ENCODE measurements around the gene KIDINS220.

The KIDINS220 gene

GRCh38 chr2:8836971-8837794 lies at the start of gene KIDINS220:
KIDINS220 (minus strand) TSS chr2:8837613; CDS start chr2:8827093, 10,520 bp downstream.
- DNase-seq = peak; percentile 92

DNA sequence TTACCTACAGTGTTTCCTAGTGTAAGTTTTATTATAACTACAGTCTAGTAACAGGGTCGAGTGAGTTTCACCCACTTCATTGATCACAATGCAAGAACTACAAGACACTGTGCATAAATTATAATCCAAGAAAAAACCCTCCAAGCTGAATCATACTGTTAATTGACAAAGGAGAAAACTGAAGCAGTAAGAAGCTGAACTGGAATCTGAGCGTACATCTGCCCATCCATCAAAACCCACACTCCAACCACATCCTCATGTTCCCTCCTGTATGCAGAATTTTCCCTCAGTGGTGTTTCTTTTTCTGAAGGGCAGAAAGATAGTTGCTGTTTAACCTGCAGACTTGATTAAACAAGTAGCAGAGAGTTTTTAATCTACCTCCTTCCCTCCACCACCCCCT lies 49.5 kb upstream of the KIDINS220 start:
- no peak for DNase-seq

GRCh38 chr2:8886202-8886518 lies 48.7 kb upstream of the KIDINS220 start:
- no peak for DNase-seq

- DNase-seq = no peak
Observed at GRCh38 chr2:8885449-8886201, 48.2 kb upstream of the KIDINS220 start.

DNA sequence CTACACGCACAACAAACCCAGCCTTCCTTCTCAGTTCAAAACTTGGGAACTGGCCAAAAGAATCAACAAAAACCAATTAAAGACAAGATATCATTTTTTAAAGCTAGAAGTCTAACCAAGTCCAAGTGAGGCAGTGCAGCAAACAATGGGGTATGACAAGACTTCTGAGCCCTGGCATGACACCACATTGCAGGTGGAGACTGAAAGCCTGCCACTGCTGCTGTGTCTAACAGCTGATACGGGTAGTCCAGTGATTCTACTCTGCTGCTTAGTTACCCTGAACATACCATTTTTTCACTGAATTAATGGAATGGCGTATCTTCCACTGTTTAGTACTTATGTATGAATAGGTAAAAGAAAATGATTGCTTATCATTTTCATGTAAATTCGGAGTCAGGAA lies 47.4 kb upstream of the KIDINS220 start:
- no peak for DNase-seq

- DNase-seq = peak; percentile 17
Observed at GRCh38 chr2:8882094-8882493, 44.7 kb upstream of the KIDINS220 start.

GRCh38 chr2:8877894-8878293 lies 40.5 kb upstream of the KIDINS220 start:
- no peak for DNase-seq

- DNase-seq = no peak
Observed at GRCh38 chr2:8877332-8877731, 39.9 kb upstream of the KIDINS220 start.

- DNase-seq = no peak
Observed at GRCh38 chr2:8876628-8877027, 39.2 kb upstream of the KIDINS220 start.

GRCh38 chr2:8872821-8873432 lies 35.5 kb upstream of the KIDINS220 start:
- DNase-seq = no peak

DNA sequence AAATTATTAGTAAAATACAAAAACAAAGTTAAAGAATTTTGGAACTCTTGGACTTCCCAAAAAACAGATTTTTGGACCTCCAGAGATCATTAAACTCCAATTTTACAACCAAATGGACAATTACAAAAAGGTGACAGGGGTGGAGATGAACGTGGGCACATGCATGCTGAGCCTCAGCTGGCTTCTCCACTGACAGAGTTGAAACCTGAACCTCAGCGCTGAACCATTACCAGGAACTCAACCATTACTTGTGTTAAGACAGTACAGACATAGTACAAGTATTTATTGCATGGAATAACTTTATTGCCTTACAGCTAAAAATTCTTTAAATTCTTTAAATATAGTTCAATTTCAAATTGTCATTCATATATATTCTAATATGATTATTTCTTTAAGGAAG lies 33.0 kb upstream of the KIDINS220 start:
- no peak for DNase-seq

DNA sequence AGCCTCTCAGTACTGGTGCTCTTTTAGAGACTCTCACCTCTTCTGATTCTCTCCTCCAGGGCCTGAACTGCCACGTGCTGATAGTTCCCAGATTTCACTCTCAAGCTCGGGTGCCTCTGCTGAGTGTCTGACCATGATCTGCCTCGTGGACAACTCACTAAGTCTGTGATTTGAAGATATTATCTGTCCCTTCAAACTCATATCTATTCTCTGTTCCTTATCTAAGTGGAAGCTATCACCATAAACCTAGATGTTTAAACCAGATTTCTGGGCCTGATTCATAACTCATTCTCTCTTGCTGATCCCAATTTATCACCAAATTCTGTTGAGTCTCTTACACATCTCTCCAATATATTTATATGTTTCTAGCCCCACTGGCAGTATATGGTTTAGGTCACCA lies 29.9 kb upstream of the KIDINS220 start:
- DNase-seq = no peak

DNA sequence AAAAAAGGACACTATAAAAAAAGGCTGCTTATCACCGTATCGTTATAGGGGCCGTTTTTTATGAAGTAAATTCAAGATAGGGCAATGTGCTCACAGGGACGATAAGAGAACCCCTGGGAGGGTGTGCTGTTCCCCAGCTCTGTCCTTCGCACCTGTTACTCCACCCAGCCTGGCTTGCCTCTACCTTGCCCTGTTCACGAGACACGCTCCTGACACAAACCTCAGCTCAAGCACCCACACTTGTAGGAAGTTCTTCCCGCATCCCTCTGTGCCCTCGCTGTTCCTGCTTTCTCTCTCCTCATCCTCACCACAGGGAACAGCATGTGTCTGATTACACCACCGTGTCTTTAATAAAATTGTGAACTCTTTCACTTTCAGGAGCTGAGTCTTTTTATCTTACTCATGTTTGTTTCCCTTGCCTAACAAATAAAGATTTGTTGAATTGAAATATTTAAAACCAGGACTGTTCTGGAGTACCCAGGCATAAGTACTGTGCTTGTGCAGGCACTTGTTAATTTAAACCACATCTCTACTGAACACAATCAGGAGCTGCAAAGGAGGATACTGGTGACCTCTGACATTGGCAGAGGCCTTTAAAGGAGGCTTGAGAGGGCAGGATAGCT lies 26.0 kb upstream of the KIDINS220 start:
- DNase-seq = no peak

DNA sequence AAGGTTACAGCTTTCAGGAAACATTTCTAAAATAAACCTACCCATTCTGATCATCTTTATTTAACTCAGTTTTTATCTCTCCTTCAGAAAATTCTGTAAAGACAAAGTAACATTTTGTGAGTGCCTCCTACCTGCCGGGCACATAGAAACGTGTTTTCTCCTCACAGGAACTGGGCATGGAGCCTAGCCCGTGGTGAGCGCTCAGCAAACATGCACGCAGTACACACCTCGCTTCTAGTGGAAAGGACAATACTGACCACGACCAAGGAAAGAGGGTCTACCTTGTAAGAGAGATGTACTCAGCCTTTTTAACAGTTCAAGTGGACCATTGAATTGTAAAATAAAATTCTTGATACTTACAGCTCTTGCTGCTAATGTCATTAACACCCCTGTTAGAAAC lies 24.8 kb upstream of the KIDINS220 start:
- DNase-seq = no peak

GRCh38 chr2:8861797-8862196 lies 24.4 kb upstream of the KIDINS220 start:
- no peak for DNase-seq

DNA sequence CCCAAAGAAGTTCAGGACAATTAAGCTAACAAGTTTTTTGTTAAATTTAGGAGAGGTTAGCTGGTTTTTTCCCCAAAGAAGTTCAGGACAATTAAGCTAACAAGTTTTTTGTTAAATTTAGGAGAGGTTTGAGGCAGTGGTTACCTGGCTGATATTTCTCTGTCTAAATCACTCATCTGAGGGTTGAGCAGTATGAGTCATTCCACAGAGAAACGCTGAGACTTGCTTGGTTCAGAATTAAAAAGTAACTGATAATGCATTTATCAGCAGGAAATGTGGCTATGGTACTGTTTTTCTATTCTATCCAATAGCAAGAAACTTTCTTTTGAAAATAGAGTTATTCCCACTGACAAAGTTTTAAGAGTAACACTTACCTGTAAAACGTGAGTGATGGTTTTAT lies 22.8 kb upstream of the KIDINS220 start:
- no peak for DNase-seq

DNA sequence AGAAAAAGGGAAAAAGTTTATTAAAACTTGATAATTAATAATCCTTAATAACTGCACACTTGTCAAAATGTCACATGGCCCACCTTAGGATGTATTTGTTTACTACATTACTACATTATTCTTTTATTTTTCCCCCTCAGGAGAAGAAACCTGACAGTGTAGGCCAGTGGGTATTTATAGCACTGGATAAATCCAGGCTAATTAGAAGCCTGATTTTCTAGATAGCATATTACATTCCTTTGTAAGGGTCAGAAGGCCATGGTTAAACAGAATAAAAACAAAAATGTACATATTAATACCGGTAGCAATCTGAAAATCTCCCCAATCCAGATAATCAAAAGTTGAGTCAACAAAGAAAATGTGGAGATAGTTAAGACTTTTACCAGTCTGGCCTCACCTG lies 21.5 kb upstream of the KIDINS220 start:
- DNase-seq = no peak

- no peak for DNase-seq
Observed at GRCh38 chr2:8858264-8858663, 20.9 kb upstream of the KIDINS220 start.

DNA sequence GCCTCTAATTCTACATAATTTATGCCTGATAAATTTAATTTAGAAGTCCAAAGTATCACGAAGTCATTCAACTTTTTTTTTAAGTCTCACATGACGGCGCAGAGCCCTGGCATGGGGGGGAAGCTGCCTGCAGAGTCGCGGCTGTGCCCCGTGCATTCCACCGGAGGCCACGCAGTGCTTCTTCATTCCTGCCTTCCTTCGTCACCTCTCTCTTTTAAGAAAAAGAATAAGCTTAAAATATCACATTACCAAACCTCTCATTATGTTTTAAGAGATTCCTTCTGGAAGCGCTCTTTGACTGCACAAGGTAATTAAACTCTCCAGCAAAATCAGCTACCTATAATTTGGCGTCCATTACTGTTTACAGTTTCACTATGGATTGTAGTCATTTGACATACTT lies 20.3 kb upstream of the KIDINS220 start:
- no peak for DNase-seq

GRCh38 chr2:8856176-8856575 lies 18.8 kb upstream of the KIDINS220 start:
- DNase-seq = no peak

DNA sequence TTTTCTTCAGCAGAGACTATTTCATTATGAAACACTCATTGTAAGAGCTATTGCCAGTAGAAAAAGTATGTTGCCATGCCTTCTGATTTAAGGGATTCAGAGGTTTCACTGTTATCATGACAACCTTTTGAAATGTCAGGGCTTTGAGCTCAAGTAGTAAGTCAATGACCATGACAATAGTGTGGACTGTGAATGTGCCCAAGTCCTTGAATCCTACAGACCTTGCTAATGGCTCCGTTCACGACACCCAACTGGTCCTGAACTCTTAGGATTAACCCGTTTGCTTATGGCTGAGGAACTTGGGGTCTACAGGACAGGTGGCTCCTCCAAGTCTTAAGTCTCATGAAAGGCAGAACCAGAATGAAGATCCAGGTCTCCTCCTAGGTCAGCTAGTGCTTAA lies 17.6 kb upstream of the KIDINS220 start:
- DNase-seq = no peak

DNA sequence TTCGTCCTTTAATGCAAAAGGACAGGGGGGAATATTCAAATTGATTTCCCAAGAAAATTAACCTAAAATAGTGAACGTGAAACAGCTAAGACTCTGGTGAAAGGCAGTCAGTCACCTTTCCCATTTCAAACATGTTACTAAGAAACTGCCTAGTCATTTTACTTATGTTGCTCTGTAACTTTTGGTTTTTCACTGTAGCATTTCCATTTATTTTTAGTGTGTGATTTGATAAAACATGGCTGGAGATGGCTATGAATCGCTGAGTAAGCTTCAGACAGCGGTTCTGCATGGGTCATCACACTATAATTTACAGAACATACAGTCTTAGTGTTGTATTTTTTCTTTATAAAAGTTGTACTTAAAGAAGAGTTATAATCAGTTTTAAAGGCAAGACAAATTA lies 16.0 kb upstream of the KIDINS220 start:
- DNase-seq = no peak

DNA sequence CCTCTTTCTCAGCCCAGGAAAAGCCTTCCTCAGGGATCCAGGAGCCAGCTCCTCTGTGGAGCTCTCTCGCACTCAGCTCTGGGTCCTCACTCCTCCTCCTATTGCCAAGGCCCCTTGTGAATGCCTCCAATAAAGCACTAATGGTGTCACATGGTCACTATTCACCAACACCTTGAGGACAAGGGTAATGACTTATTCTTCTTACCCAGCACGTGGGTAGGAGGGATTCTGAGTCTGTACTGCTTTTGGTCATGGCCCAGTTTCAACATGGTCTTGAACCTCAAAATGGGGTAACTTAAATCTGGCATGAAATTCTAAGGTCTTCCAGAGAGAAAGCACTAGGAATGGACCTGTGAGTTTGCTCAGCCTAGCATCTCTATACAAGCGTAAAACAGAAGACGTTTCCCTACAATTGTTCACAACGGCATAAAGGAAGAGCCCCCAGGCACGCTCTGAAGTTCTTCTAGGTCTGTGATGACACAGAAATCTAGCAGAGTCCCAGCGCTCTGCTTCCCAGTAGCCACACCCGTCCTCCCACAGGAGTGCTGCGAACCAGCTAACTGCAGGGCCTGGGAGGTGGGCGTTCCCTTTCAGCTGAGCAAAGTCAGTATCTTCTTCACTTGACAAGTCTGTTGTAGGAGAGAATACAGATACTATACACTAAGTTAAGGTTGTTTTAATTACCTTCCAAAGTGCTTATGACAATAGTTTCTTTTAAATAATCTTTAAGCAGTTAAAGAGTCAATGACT lies 14.6 kb upstream of the KIDINS220 start:
- DNase-seq = no peak
